Sigmoid colon (tissue), 3 donors: ENCODE results near the gene SELENOM.

Source experiments
- CTCF ChIP-seq, 4 experiments: fragments of 450-650 bp in 3 of 4; fragments of 200-600 bp in 1 of 4; IDR thresholded peaks; one replicate each; pipeline ENCODE4 v1.5.1; 2016 to 2019; ENCODE audit warnings: antibody characterized with exemption in 4 of 4, mild to moderate bottlenecking in 3 of 4, moderate library complexity in 2 of 4
- POLR2A ChIP-seq, 2 donors: fragments of 450-650 bp; IDR thresholded peaks; one replicate each; pipeline ENCODE4 v1.6.1; 2016; ENCODE audit warnings: antibody characterized with exemption in 2 of 2, mild to moderate bottlenecking in 2 of 2, moderate library complexity in 2 of 2

DNA sequence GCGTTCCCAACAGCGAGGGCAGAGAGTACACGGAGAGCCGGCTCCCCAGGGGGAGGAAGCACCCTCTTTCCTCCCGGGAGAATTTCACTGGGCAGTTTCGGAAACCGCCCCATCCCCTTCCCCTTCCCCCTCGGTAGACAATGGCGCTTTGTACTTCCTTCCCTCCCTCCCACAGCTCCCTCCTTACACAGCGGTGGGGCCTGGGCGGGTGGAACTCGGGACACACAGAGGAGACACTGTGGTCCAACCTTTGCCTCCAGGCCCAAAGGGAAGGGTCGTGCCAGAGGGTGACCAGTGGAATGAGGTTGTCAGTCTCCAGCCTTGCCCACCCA lies 21.9 kb downstream of the SELENOM start:
- TF ChIP-seq CTCF (IDR thresholded peaks at IDR 0.05) (peak in 2 of 4 experiments; percentile 1 to 21), POLR2A (IDR thresholded peaks at IDR 0.05) (no peak)
